NCI-H2196 (cell line): ENCODE measurements around the gene NDST3.

Experiments
- DNase-seq: peaks from one replicate; lab custom pipeline; 2025; ENCODE audit not compliant: unreplicated experiment; lab: John Stamatoyannopoulos, UW

The NDST3 gene

GRCh38 chr4:118173956-118174725 is 139.9 kb downstream of the NDST3 start:
- DNase-seq: no peak

- DNase-seq: no peak
Measured at GRCh38 chr4:118175506-118175905, 141.2 kb downstream of the NDST3 start.

- no peak for DNase-seq
Measured at GRCh38 chr4:118177126-118177525, 142.8 kb downstream of the NDST3 start.

GRCh38 chr4:118180776-118181175 is 146.5 kb downstream of the NDST3 start:
- no peak for DNase-seq

GRCh38 chr4:118190903-118191302 is 156.6 kb downstream of the NDST3 start:
- DNase-seq: no peak

GRCh38 chr4:118193421-118193820 is 159.1 kb downstream of the NDST3 start:
- no peak for DNase-seq

- DNase-seq: no peak
Measured at GRCh38 chr4:118206627-118207026, 172.3 kb downstream of the NDST3 start.

- DNase-seq: no peak
Measured at GRCh38 chr4:118213101-118213500, 178.8 kb downstream of the NDST3 start.

GRCh38 chr4:118215826-118216225 is 181.5 kb downstream of the NDST3 start:
- no peak for DNase-seq

GRCh38 chr4:118221227-118221800 is 187.0 kb downstream of the NDST3 start:
- DNase-seq: no peak

GRCh38 chr4:118224243-118224829 is 190.1 kb downstream of the NDST3 start:
- peak; percentile 35 for DNase-seq

GRCh38 chr4:118225511-118225910 is 191.2 kb downstream of the NDST3 start:
- no peak for DNase-seq

- no peak for DNase-seq
Measured at GRCh38 chr4:118226311-118227010, 192.2 kb downstream of the NDST3 start.

GRCh38 chr4:118235566-118236120 is 201.4 kb downstream of the NDST3 start:
- no peak for DNase-seq

- no peak for DNase-seq
Measured at GRCh38 chr4:118237531-118237930, 203.2 kb downstream of the NDST3 start.

GRCh38 chr4:118249890-118250289 is 215.6 kb downstream of the NDST3 start:
- no peak for DNase-seq

GRCh38 chr4:118254368-118254767 is 220.1 kb downstream of the NDST3 start:
- DNase-seq: no peak

- DNase-seq: no peak
Measured at GRCh38 chr4:118259111-118259510, 224.8 kb downstream of the NDST3 start.

GRCh38 chr4:118260309-118260708 is 226.0 kb downstream of the NDST3 start:
- no peak for DNase-seq

GRCh38 chr4:118264096-118264495 is 229.8 kb downstream of the NDST3 start:
- no peak for DNase-seq

GRCh38 chr4:118265312-118266144 is 231.2 kb downstream of the NDST3 start:
- no peak for DNase-seq
